Ovary (tissue), 10 donors: Measurements from ENCODE around the gene PALS2. TPM values are rescaled to one million over a fixed set of nuclear protein-coding genes. Genes with fewer than 3 reads are reported as not detected.
A peak's percentile ranks its signal among the peaks of the same experiment; 100 is the strongest.

Source experiments
- DNase-seq, 5 donors: peaks; one replicate each; pipeline ENCODE4 v3.0.0-alpha.2; 2019 to 2020
- H3K27ac ChIP-seq, 2 donors: fragments of 200-600 bp; one replicate each; pipeline versions ENCODE4 v1.5.1 to v1.8.0; 2019 to 2022
- H3K27me3 ChIP-seq: fragments of 200-600 bp; one replicate; pipeline ENCODE4 v1.8.0; 2022
- H3K36me3 ChIP-seq: fragments of 200-600 bp; sonication (generic); one replicate; pipeline ENCODE4 v1.5.1; 2019
- H3K4me1 ChIP-seq: one replicate; pipeline ENCODE4 v1.8.1; 2013; ENCODE audit warnings: mild to moderate bottlenecking, moderate library complexity; ENCODE audit not compliant: insufficient read depth
- H3K4me3 ChIP-seq: fragments of 200-600 bp; sonication (generic); one replicate; pipeline ENCODE4 v1.5.1; 2017
- H3K9me3 ChIP-seq, 2 donors: fragments of 200-600 bp in 1 of 2; sonication (generic) in 1 of 2; one replicate each; pipeline versions ENCODE4 v1.5.1 to v1.8.1; 2013 to 2019; ENCODE audit warnings: mild to moderate bottlenecking in 1 of 2, moderate library complexity in 1 of 2
- CTCF ChIP-seq, 3 donors: fragments of 450-650 bp in 2 of 3; fragments of 200-600 bp in 1 of 3; IDR thresholded peaks; one replicate each; pipeline versions ENCODE4 v1.5.1 to v1.8.0; 2016 to 2022; ENCODE audit warnings: antibody characterized with exemption in 3 of 3, mild to moderate bottlenecking in 1 of 3
- EP300 ChIP-seq: sonication (generic); formaldehyde crosslinking; IDR thresholded peaks from one replicate; pipeline ENCODE4 v1.6.1; 2017; ENCODE audit warnings: antibody characterized with exemption
- POLR2A ChIP-seq: fragments of 450-650 bp; IDR thresholded peaks from one replicate; pipeline ENCODE4 v1.6.1; 2017; ENCODE audit warnings: antibody characterized with exemption, mild to moderate bottlenecking, moderate library complexity
- WGBS, 3 donors: extraction: QIAGEN DNeasy Blood & Tissue Kit in 1 of 3; methylation state at CpG; one replicate each; pipeline versions ENCODE4 v1.1.5 to v1.1.7; 2013 to 2017; 5-methylcytosine and 5-hydroxymethylcytosine counted together
- intact Hi-C, 4 donors: fragments of 100-400 bp; cut with DNase I; formaldehyde crosslinking; loops; one replicate each; pipeline versions ENCODE4 v1.11.0 to v1.15.1; 2022 to 2023
- long read RNA-seq, 3 donors: library from polyadenylated mRNA in 2 of 3; unstranded in 2 of 3; transcript quantifications; one replicate each; pipeline ENCODE4 v2.0.0 and lab custom pipeline, GENCODE V29; 2021 to 2026
- polyA plus RNA-seq, 2 donors: library from polyadenylated mRNA; stranded (reverse); fragments of 200-250 nt in 1 of 2; fragments of 350-450 nt in 1 of 2; fragmentation: Illumina TruSeq in 1 of 2; extraction: RNeasy Lipid Tissue Mini Kit (QIAGEN cat#74804) in 1 of 2; gene quantifications; one replicate each; pipeline ENCODE4 v1.2.3, GENCODE V29; 2013 to 2014
- total RNA-seq, 7 donors: library from RNA; depleted of rRNA in 2 of 7; stranded (reverse); fragments of >200 nt in 2 of 7; fragmentation: NEBNext Ultra II Directional in 3 of 7; extraction: Animal tissue kit (Norgen Biotek cat#: 25700) in 3 of 7; gene quantifications; one replicate each; pipeline versions ENCODE4 v1.1.0 to v1.2.4, GENCODE V29; 2016 to 2023
- donor health status: DM: no; HTN: no; CAD: no; lungs with moderate emphysema.
- donor health status: DM: no; HTN: no; CAD: no.
- donor health status: Bipolar disorder and iron deficiency.
- donor health status: DM: yes; HTN: yes; CAD: no.
- donor health status: DM: no; HTN: no; CAD: no.
- donor health status: DM: yes; HTN: yes; CAD: no.

Gene PALS2, protein sequence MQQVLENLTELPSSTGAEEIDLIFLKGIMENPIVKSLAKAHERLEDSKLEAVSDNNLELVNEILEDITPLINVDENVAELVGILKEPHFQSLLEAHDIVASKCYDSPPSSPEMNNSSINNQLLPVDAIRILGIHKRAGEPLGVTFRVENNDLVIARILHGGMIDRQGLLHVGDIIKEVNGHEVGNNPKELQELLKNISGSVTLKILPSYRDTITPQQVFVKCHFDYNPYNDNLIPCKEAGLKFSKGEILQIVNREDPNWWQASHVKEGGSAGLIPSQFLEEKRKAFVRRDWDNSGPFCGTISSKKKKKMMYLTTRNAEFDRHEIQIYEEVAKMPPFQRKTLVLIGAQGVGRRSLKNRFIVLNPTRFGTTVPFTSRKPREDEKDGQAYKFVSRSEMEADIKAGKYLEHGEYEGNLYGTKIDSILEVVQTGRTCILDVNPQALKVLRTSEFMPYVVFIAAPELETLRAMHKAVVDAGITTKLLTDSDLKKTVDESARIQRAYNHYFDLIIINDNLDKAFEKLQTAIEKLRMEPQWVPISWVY
- total RNA-seq (100 to 1,000 TPM in 3 of 7 donors, 10 to 100 TPM in 4; 42.5 to 271 (median 95.5) TPM), polyA plus RNA-seq (1 to 10 TPM; 4.9 to 10.0 TPM)
- long read RNA-seq, donor 1, partial matches to known transcripts: 4 of 4 reads
- long read RNA-seq, donor 1, other reads (novel, unspliced or antisense): 0 of 4 reads
- long read RNA-seq, donor 2, full-length matches to known transcripts: 5 of 20 reads
- long read RNA-seq, donor 2, partial matches to known transcripts: 15 of 20 reads
- long read RNA-seq, donor 2, other reads (novel, unspliced or antisense): 0 of 20 reads
- long read RNA-seq, donor 3, full-length matches to known transcripts: 2 of 9 reads
- long read RNA-seq, donor 3, partial matches to known transcripts: 3 of 9 reads
- long read RNA-seq, donor 3, other reads (novel, unspliced or antisense): 4 of 9 reads

GRCh38 chr7:24572997-24573553 is at the start of gene PALS2:
Gene PALS2, plus strand, starts transcription at chr7:24573452. Its CDS starts 50,216 bp downstream, at chr7:24623668.
- no peaks in the 10 kb centered on the region for H3K4me1 ChIP-seq
- no peaks in the 10 kb centered on the region for H3K9me3 ChIP-seq
- peak within 1 kb of the TSS; percentile 77 to 85 for H3K27ac ChIP-seq
- no peaks in the 10 kb centered on the region for H3K27me3 ChIP-seq
- intact Hi-C loops: loop anchor here in 1 of 4 donors (10.0 kb wide), 1 partner anchor 82 kb away; no protein-coding TSS in a partner anchor
- peak; percentile 82 to 87 (median 86) for DNase-seq
- peak within 1 kb of the TSS; percentile 68 for H3K4me3 ChIP-seq
- WGBS, 3 donors: 0 to 1% (median 0%) methylated on average over 31 to 68 of the region's 69 CpGs
- TF ChIP-seq POLR2A (peak; percentile 26), EP300 (no peak)
- H3K36me3 ChIP-seq: no peaks in the 10 kb centered on the region

- no peak overlapping the region for H3K27ac ChIP-seq
- 82 to 89% (median 85%) methylated on average over 4 of the region's 4 CpGs for WGBS, 3 donors
- no peak overlapping the region for H3K4me3 ChIP-seq
- no peaks in the 10 kb centered on the region for H3K36me3 ChIP-seq
- intact Hi-C loops: no loop called here
- TF ChIP-seq POLR2A: no peak
- TF ChIP-seq EP300: no peak
- no peak for TF ChIP-seq CTCF (IDR thresholded peaks at IDR 0.05)
- no peak for DNase-seq
- H3K4me1 ChIP-seq: no peaks in the 10 kb centered on the region
- H3K27me3 ChIP-seq: no peaks in the 10 kb centered on the region
- no peaks in the 10 kb centered on the region for H3K9me3 ChIP-seq
These were observed 42.0 kb upstream of the PALS2 start for GRCh38 chr7:24531255-24531654.

DNA sequence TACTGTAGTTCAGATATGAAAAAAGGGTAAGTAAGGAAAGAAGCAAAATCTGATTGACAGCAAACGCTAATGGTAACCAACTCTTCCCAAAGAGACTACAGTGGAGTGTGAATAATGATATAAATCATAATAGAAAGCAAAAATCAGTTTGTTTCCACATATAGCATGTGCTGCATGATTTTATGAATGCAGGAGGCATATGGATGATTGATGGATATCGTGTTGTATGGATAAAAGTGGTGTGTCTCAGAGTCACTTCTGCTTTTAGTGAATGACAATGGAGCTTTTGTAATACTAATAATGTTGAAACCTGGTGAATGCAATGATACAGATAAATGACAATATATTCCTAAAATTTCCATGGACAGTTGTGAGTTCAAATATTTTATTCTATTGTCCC is 36.6 kb upstream of the PALS2 start:
- intact Hi-C loops: no loop called here
- TF ChIP-seq EP300 (no peak), POLR2A (no peak), CTCF (IDR thresholded peaks at IDR 0.05) (no peak)
- Histone ChIP-seq H3K36me3 (no peaks in the 10 kb centered on the region), H3K4me3 (no peak overlapping the region), H3K27ac (no peak overlapping the region), H3K27me3 (no peaks in the 10 kb centered on the region), H3K4me1 (no peaks in the 10 kb centered on the region), H3K9me3 (no peaks in the 10 kb centered on the region)
- no peak for DNase-seq
- WGBS, 3 donors: 70 to 78% (median 76%) methylated on average over 2 of the region's 2 CpGs

- no peak for DNase-seq
- WGBS, 3 donors: 77 to 82% (median 78%) methylated on average over 7 of the region's 7 CpGs
- no peaks in the 10 kb centered on the region for H3K9me3 ChIP-seq
- H3K27me3 ChIP-seq: no peaks in the 10 kb centered on the region
- no peaks in the 10 kb centered on the region for H3K4me1 ChIP-seq
- no peak overlapping the region for H3K4me3 ChIP-seq
- H3K27ac ChIP-seq: no peak overlapping the region
- H3K36me3 ChIP-seq: no peaks in the 10 kb centered on the region
- intact Hi-C loops: no loop called here
- TF ChIP-seq CTCF (IDR thresholded peaks at IDR 0.05): no peak
- no peak for TF ChIP-seq EP300
- no peak for TF ChIP-seq POLR2A
These were observed 32.3 kb upstream of the PALS2 start for GRCh38 chr7:24540956-24541355.
